Measurements from ENCODE around the gene ANKRD17. TPM values are rescaled to one million over a fixed set of nuclear protein-coding genes. Genes with fewer than 3 reads are reported as not detected.
A peak's percentile ranks its signal among the peaks of the same experiment; 100 is the strongest.
"Not testable (repeated sequence)": the region's sequence is repeated elsewhere in the genome, so short reads cannot be mapped to it uniquely, and the experiment has no call there.

Gene ANKRD17
- total RNA-seq, 1 donor from 2014 or later = 62.5 TPM

- DNase-seq (ENCODE audit: extremely low read depth, low read depth, low spot score) = no peak
These were observed 50.2 kb downstream of the ANKRD17 start for GRCh38 chr4:73208376-73208775.

- no peak for DNase-seq (ENCODE audit: extremely low read depth, low read depth, low spot score)
These were observed 52.4 kb downstream of the ANKRD17 start for GRCh38 chr4:73206236-73206635.

GRCh38 chr4:73205482-73205881, 53.1 kb downstream of the ANKRD17 start:
- DNase-seq (ENCODE audit: extremely low read depth, low read depth, low spot score) = no peak

- DNase-seq (ENCODE audit: extremely low read depth, low read depth, low spot score) = not testable (repeated sequence)
These were observed 54.6 kb downstream of the ANKRD17 start for GRCh38 chr4:73203976-73204375.

- DNase-seq (ENCODE audit: extremely low read depth, low read depth, low spot score) = no peak
These were observed 61.4 kb downstream of the ANKRD17 start for GRCh38 chr4:73197220-73197619.

- no peak for DNase-seq (ENCODE audit: extremely low read depth, low read depth, low spot score)
These were observed 64.5 kb downstream of the ANKRD17 start for GRCh38 chr4:73194064-73194463.

GRCh38 chr4:73193659-73194058, 64.9 kb downstream of the ANKRD17 start:
- DNase-seq (ENCODE audit: extremely low read depth, low read depth, low spot score) = no peak

GRCh38 chr4:73193155-73193554, 65.4 kb downstream of the ANKRD17 start:
- no peak for DNase-seq (ENCODE audit: extremely low read depth, low read depth, low spot score)

- DNase-seq (ENCODE audit: extremely low read depth, low read depth, low spot score) = no peak
These were observed 69.3 kb downstream of the ANKRD17 start for GRCh38 chr4:73189274-73189810.

GRCh38 chr4:73187325-73187724, 71.3 kb downstream of the ANKRD17 start:
- peak; percentile 52 for DNase-seq (ENCODE audit: extremely low read depth, low read depth, low spot score)

GRCh38 chr4:73185903-73186302, 72.7 kb downstream of the ANKRD17 start:
- DNase-seq (ENCODE audit: extremely low read depth, low read depth, low spot score) = no peak

- no peak for DNase-seq (ENCODE audit: extremely low read depth, low read depth, low spot score)
These were observed 77.4 kb downstream of the ANKRD17 start for GRCh38 chr4:73181231-73181630.

GRCh38 chr4:73178389-73178788, 80.2 kb downstream of the ANKRD17 start:
- no peak for DNase-seq (ENCODE audit: extremely low read depth, low read depth, low spot score)

GRCh38 chr4:73172161-73172560, 86.4 kb downstream of the ANKRD17 start:
- DNase-seq (ENCODE audit: extremely low read depth, low read depth, low spot score) = no peak

- DNase-seq (ENCODE audit: extremely low read depth, low read depth, low spot score) = no peak
These were observed 87.9 kb downstream of the ANKRD17 start for GRCh38 chr4:73170518-73171198.

- no peak for DNase-seq (ENCODE audit: extremely low read depth, low read depth, low spot score)
These were observed 92.4 kb downstream of the ANKRD17 start for GRCh38 chr4:73166212-73166611.

- no peak for DNase-seq (ENCODE audit: extremely low read depth, low read depth, low spot score)
These were observed 96.9 kb downstream of the ANKRD17 start for GRCh38 chr4:73161527-73162185.

GRCh38 chr4:73156394-73156793, 102.2 kb downstream of the ANKRD17 start:
- DNase-seq (ENCODE audit: extremely low read depth, low read depth, low spot score) = no peak

- DNase-seq (ENCODE audit: extremely low read depth, low read depth, low spot score) = no peak
These were observed 105.7 kb downstream of the ANKRD17 start for GRCh38 chr4:73152893-73153292.

GRCh38 chr4:73142995-73143547, 115.5 kb downstream of the ANKRD17 start:
- no peak for DNase-seq (ENCODE audit: extremely low read depth, low read depth, low spot score)

GRCh38 chr4:73139991-73140390, 118.6 kb downstream of the ANKRD17 start:
- DNase-seq (ENCODE audit: extremely low read depth, low read depth, low spot score) = no peak

- DNase-seq (ENCODE audit: extremely low read depth, low read depth, low spot score) = no peak
These were observed 119.4 kb downstream of the ANKRD17 start for GRCh38 chr4:73139245-73139644.

Data from glomerular endothelial cell (primary cell).